ENCODE measurements around the gene KRTAP15-1.

The KRTAP15-1 gene

GRCh38 chr21:30439975-30440374 is at the start of gene KRTAP15-1:
TSS of gene KRTAP15-1 (plus strand) at chr21:30440275. CDS start at chr21:30440328, 53 bp downstream.
- no peak for DNase-seq (ENCODE audit: low read depth in 2 of 2)

GRCh38 chr21:30391492-30392025 is 48.5 kb upstream of the KRTAP15-1 start:
- DNase-seq (ENCODE audit: low read depth in 2 of 2) = no peak

GRCh38 chr21:30395731-30396130 is 44.3 kb upstream of the KRTAP15-1 start, which contains the start of gene KRTAP13-1:
TSS of gene KRTAP13-1 (plus strand) at chr21:30396031. CDS start at chr21:30396087, 56 bp downstream.
- no peak for DNase-seq (ENCODE audit: low read depth in 2 of 2)

- DNase-seq (ENCODE audit: low read depth in 2 of 2) = no peak
These were observed 31.1 kb upstream of the KRTAP15-1 start for GRCh38 chr21:30408782-30409494.

DNA sequence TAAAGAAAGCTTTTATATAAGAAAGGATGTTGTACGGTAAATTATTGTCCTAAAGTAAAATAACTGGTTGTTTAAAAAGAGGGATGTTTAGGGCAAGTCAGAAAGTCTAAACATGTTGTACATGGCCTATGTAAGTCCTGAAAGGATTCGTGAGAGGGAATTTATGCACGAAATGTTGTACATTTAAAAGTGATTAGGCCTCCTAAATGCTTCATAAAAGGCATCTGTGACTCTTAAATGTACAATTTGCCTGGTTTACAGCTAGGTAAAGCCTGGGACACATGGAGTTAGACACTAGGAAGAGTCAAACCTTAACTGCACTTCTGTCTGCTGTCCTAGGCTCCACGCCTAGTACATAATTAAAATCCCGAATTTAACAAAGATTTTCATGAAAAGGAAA is 24.1 kb upstream of the KRTAP15-1 start:
- no peak for DNase-seq (ENCODE audit: low read depth in 2 of 2)

DNA sequence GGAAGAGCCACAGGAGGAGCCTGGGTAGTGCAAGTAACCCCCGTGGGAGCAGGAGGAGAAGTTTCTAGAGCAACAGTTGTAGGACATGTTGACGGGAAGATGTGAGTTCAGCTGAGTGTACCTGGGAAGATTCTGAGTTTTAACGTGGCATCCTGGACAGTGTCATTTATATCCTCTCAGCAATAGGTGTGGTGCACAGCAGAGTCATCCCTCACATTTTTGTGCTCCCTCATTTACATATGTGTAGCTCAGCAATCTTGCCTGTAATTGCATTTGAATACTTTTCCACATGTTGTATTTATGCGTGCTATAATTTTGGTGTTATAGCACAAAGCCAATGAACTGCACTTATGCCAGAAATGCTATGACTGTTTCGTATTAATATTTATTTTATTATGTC is 14.2 kb upstream of the KRTAP15-1 start, which contains the start of gene KRTAP13-3:
TSS of gene KRTAP13-3 (minus strand) at position 101 of the 400 bp plus-strand sequence. CDS start at position 87, 14 bp downstream.
- no peak for DNase-seq (ENCODE audit: low read depth in 2 of 2)

DNA sequence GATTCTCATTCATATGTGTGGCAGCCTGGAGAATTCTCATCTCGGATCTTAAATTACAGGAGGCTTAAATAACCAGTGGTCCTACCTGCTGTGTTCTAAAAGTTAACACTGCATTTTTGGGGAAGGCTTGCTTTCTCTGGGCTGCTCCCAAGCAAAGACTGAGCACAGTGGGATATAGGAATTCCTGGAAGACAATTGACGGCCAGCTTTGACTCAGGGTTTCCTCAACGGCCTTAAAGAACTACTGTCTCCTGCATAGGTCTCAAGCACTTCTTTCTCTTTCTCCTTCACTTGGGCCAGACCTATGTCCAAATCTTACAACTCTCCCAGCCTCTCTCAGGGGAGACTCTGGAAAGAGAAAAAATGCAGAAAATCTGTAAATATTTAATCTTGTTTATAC is 13.3 kb upstream of the KRTAP15-1 start:
- no peak for DNase-seq (ENCODE audit: low read depth in 2 of 2)

DNA sequence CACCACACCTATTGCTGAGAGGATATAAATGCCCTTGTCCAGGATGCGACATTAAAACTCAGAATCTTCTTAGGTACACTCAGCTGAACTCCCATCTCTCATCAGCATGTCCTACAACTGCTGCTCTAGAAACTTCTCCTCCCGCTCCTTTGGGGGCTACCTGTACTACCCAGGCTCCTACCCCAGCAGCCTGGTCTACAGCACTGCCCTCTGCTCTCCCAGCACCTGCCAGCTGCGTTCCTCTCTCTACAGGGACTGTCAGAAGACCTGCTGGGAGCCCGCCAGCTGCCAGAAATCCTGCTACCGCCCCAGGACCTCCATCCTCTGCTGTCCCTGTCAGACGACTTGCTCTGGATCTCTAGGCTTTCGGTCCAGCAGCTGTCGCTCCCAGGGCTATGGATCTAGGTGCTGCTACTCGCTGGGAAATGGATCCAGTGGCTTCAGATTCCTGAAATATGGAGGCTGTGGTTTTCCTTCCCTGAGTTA is 9.9 kb upstream of the KRTAP15-1 start, which contains the start of gene KRTAP13-4:
TSS of gene KRTAP13-4 (plus strand) at position 51 of the 486 bp plus-strand sequence. CDS start at position 107, 56 bp downstream.
- DNase-seq (ENCODE audit: low read depth in 2 of 2) = no peak

- DNase-seq (ENCODE audit: low read depth in 2 of 2) = no peak
These were observed 5.9 kb upstream of the KRTAP15-1 start for GRCh38 chr21:30434033-30434631.

GRCh38 chr21:30437010-30437565 is 3.0 kb upstream of the KRTAP15-1 start:
- no peak for DNase-seq (ENCODE audit: low read depth in 2 of 2)

DNA sequence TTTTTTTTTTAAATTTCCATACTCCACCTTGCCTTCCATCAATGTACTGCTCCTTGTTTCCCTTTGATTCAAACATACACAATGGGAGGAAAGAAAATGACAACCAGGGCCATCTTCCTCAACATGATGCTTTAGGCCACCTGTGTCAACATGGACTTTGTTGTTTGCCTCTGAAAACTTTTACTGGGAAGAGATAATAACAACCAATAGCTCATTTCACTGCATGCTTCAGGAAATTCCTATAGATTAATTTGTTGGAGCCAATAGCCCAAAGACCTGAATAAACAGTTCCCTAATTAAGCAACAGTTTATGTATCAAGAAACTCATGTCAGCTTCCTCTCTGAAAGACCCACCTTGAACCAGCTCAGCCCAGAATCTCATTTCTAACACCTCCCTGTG is 3.2 kb downstream of the KRTAP15-1 start:
- no peak for DNase-seq (ENCODE audit: low read depth in 2 of 2)

GRCh38 chr21:30444204-30444603 is 4.1 kb downstream of the KRTAP15-1 start:
- no peak for DNase-seq (ENCODE audit: low read depth in 2 of 2)

GRCh38 chr21:30447056-30447455 is 7.0 kb downstream of the KRTAP15-1 start:
- no peak for DNase-seq (ENCODE audit: low read depth in 2 of 2)

GRCh38 chr21:30448514-30448913 is 8.4 kb downstream of the KRTAP15-1 start:
- no peak for DNase-seq (ENCODE audit: low read depth in 2 of 2)

DNA sequence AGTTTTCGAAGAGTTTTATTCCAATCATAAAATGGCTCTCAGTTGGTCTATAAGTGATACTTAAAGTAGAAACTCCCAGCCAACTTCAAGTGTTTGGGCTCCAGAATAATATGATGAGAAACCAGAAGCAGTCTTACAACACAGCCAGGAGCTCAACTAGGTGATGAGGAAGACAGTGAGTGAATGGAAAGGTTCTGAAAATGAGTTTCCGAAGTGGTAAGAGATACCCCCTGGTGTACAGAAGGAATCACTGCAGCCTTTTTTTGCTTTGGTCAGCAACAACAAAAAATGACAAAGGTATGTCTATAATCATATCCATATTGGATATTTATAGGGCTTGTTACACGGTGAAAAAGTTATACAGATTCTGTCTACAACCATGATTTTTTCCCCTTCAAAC is 23.6 kb downstream of the KRTAP15-1 start:
- DNase-seq (ENCODE audit: low read depth in 2 of 2) = no peak

- DNase-seq (ENCODE audit: low read depth in 2 of 2) = no peak
These were observed 29.0 kb downstream of the KRTAP15-1 start for GRCh38 chr21:30468900-30469714.

GRCh38 chr21:30478004-30478403 is 37.9 kb downstream of the KRTAP15-1 start:
- DNase-seq (ENCODE audit: low read depth in 2 of 2) = no peak

- DNase-seq (ENCODE audit: low read depth in 2 of 2) = no peak
These were observed 39.2 kb downstream of the KRTAP15-1 start for GRCh38 chr21:30479259-30479658.

DNA sequence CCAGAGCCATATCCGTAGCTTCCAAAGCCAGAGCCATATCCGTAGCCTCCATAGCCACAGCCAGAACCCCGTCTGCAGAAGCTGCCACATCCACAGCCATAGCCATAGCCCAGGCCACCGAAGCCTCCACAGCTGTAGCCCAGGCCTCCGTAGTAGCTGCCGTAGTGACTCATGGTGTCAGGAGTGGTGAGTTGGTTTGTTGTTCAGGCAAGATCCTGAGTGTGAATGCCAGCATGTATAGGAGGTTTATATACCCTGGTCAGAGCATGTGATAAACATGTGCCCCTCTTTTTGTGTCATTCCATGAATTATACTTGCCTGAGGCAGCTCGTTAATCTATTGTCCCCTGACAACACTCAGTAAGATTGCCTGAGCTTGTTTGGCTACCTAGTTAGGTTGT is 40.1 kb downstream of the KRTAP15-1 start, which contains the start of gene KRTAP19-1:
TSS of gene KRTAP19-1 (minus strand) at position 223 of the 400 bp plus-strand sequence. CDS start at position 173, 50 bp downstream.
- no peak for DNase-seq (ENCODE audit: low read depth in 2 of 2)

DNA sequence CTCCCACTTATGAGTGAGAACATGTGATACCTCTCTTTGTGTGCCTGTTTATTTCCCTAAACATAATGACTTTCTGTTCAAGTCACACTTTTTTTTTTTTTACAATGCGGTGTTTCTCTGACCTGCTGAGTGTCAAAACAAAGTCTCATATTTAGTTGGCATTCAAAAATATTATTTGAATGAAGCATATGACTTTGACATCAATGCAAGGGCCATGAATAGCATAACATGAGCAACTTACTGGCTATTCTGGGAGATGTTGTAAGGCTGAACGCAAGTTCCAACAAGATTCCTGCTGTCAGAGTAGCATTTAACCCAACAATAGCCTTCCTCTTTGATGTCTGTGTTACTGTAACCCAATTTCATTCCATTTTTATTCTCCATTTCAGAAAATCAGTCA is 42.1 kb downstream of the KRTAP15-1 start:
- no peak for DNase-seq (ENCODE audit: low read depth in 2 of 2)

GRCh38 chr21:30486180-30486579 is 46.1 kb downstream of the KRTAP15-1 start:
- no peak for DNase-seq (ENCODE audit: low read depth in 2 of 2)

Data from stimulated activated CD8-positive, alpha-beta memory T cell treated with anti-CD3 and anti-CD28 coated beads, Interleukin-2, amount 100 ng/mL, for 48 hours (primary cell).